Prostate gland (tissue), 2 donors: ENCODE data around the gene CPEB1.

Experiments used
- POLR2A ChIP-seq: fragments of 450-650 bp; IDR thresholded peaks from one replicate; pipeline ENCODE4 v1.6.1; 2016; ENCODE audit warnings: antibody characterized with exemption, mild to moderate bottlenecking
- POLR2AphosphoS5 ChIP-seq: sonication (generic); formaldehyde crosslinking; IDR thresholded peaks from one replicate; pipeline ENCODE4 v1.6.1; 2017; ENCODE audit warnings: antibody characterized with exemption
- TF ChIP-seq, protein P1 (sequence below), 4 experiments: fragments of 200-600 bp in 2 of 4; fragments of 450-650 bp in 2 of 4; sonication (generic) in 2 of 4; IDR thresholded peaks; 1 replicate in 3 of 4; 2 replicates in 1 of 4; pipeline ENCODE4 v1.5.1; 2016 to 2019; ENCODE audit warnings: antibody characterized with exemption in 4 of 4, mild to moderate bottlenecking in 2 of 4, moderate library complexity in 2 of 4

DNA sequence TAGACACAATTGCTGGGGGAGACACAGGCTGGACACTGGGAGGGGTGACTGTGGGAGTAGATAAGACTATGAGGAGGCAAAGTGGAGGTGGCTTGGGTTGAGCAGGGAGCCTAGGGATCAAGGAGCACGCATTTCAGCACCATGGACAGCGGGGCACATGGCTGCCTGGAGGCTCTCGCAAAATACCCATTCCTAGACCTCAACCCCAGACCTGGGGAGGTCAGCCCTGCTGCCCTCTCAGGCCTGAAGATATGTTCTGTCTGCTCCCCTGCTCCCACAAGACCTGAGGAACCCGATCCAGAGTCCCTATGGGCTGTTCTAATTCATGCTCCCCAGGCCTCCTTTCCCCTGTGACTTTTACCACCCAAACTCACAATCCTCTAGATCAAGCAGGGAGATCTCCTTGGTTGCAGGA lies 16.0 kb upstream of the CPEB1 start:
- TF ChIP-seq, protein P1, sequence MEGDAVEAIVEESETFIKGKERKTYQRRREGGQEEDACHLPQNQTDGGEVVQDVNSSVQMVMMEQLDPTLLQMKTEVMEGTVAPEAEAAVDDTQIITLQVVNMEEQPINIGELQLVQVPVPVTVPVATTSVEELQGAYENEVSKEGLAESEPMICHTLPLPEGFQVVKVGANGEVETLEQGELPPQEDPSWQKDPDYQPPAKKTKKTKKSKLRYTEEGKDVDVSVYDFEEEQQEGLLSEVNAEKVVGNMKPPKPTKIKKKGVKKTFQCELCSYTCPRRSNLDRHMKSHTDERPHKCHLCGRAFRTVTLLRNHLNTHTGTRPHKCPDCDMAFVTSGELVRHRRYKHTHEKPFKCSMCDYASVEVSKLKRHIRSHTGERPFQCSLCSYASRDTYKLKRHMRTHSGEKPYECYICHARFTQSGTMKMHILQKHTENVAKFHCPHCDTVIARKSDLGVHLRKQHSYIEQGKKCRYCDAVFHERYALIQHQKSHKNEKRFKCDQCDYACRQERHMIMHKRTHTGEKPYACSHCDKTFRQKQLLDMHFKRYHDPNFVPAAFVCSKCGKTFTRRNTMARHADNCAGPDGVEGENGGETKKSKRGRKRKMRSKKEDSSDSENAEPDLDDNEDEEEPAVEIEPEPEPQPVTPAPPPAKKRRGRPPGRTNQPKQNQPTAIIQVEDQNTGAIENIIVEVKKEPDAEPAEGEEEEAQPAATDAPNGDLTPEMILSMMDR (IDR thresholded peaks at IDR 0.05) = no peak
- no peak for TF ChIP-seq POLR2AphosphoS5
- TF ChIP-seq POLR2A = no peak
